Stimulated activated CD4-positive, alpha-beta T cell treated with anti-CD3 and anti-CD28 coated beads, Interleukin-12 subunit alpha, Interleukin-12 subunit beta, amount 100 ng/mL, for 24 hours (primary cell): ENCODE results near the gene DNAJC10.

Experiments
- DNase-seq, 2 experiments: peaks; one replicate each; pipeline ENCODE4 v3.0.0-alpha.2; 2020; ENCODE audit warnings: low read depth in 2 of 2

The DNAJC10 gene

GRCh38 chr2:182784777-182785176 lies 68.7 kb downstream of the DNAJC10 start:
- DNase-seq, result no peak

GRCh38 chr2:182792441-182792840 lies 76.4 kb downstream of the DNAJC10 start:
- DNase-seq, result no peak

- DNase-seq, result no peak
Observed at GRCh38 chr2:182798736-182799135, 82.7 kb downstream of the DNAJC10 start.

- no peak for DNase-seq
Observed at GRCh38 chr2:182804128-182804527, 88.1 kb downstream of the DNAJC10 start.

GRCh38 chr2:182807319-182807718 lies 91.3 kb downstream of the DNAJC10 start:
- DNase-seq, result no peak

GRCh38 chr2:182810087-182810486 lies 94.0 kb downstream of the DNAJC10 start:
- no peak for DNase-seq

- no peak for DNase-seq
Observed at GRCh38 chr2:182814380-182814779, 98.3 kb downstream of the DNAJC10 start.

- DNase-seq, result no peak
Observed at GRCh38 chr2:182814804-182815203, 98.7 kb downstream of the DNAJC10 start.

- DNase-seq, result no peak
Observed at GRCh38 chr2:182816866-182817265, 100.8 kb downstream of the DNAJC10 start.

GRCh38 chr2:182817558-182817957 lies 101.5 kb downstream of the DNAJC10 start:
- no peak for DNase-seq

- DNase-seq, result no peak
Observed at GRCh38 chr2:182818501-182818900, 102.4 kb downstream of the DNAJC10 start.

- no peak for DNase-seq
Observed at GRCh38 chr2:182818925-182819324, 102.9 kb downstream of the DNAJC10 start.

- no peak for DNase-seq
Observed at GRCh38 chr2:182819412-182819811, 103.4 kb downstream of the DNAJC10 start.

- DNase-seq, result no peak
Observed at GRCh38 chr2:182821182-182821581, 105.1 kb downstream of the DNAJC10 start.

- no peak for DNase-seq
Observed at GRCh38 chr2:182822733-182823132, 106.7 kb downstream of the DNAJC10 start.

- DNase-seq, result no peak
Observed at GRCh38 chr2:182824056-182824766, 108.2 kb downstream of the DNAJC10 start.

GRCh38 chr2:182824767-182825158 lies 108.7 kb downstream of the DNAJC10 start:
- DNase-seq, result no peak

- no peak for DNase-seq
Observed at GRCh38 chr2:182826064-182826463, 110.0 kb downstream of the DNAJC10 start.

GRCh38 chr2:182826496-182826895 lies 110.4 kb downstream of the DNAJC10 start:
- no peak for DNase-seq

GRCh38 chr2:182827182-182827879 lies 111.3 kb downstream of the DNAJC10 start:
- no peak for DNase-seq

GRCh38 chr2:182831101-182831500 lies 115.0 kb downstream of the DNAJC10 start:
- DNase-seq, result no peak

- no peak for DNase-seq
Observed at GRCh38 chr2:182831921-182832320, 115.9 kb downstream of the DNAJC10 start.

- no peak for DNase-seq
Observed at GRCh38 chr2:182833084-182833854, 117.2 kb downstream of the DNAJC10 start.
